HUDEP-2 (cell line): ENCODE results near the gene PPP4C.
"Not testable (repeated sequence)": the region's sequence is repeated elsewhere in the genome, so short reads cannot be mapped to it uniquely, and the experiment has no call there.

ENCODE experiments used
- DNase-seq, 76 experiments: peaks; one replicate each; lab custom pipeline; 2025; ENCODE audit not compliant: unreplicated experiment in 76 of 76; lab: John Stamatoyannopoulos, UW

The PPP4C gene

DNA sequence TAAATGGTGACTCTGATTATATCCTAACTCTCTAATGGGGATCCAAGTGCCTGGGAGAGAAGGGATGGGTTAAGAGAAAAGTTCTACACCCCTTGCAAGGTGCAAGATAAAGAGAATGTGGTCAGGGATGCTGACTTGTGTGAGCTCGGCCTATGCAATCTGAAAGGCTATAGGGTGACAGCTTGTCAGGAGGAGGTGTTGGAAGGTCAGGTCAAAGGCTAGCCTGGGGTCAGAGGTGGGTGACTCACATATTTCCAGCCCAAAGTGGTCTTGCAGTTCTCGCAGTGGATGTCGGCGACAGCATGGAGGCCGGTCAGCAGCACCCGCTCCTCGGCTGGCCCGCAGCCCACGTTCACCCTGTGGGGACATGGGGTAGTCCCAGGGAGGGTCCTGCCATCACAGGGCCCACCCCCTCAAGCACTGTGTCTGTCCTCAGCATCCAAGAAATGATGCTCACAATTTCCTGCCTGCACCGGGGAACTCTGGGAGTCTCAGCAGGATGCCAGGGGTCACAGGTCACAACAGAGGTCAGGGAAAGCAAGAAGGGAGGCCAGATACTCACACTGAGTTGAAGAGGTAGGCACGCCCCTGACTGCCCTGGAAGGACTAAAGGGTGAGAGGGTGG is 18.9 kb downstream of the PPP4C start:
- DNase-seq = no peak

- no peak for DNase-seq
Measured at GRCh38 chr16:30095166-30096078, 19.6 kb downstream of the PPP4C start.

DNA sequence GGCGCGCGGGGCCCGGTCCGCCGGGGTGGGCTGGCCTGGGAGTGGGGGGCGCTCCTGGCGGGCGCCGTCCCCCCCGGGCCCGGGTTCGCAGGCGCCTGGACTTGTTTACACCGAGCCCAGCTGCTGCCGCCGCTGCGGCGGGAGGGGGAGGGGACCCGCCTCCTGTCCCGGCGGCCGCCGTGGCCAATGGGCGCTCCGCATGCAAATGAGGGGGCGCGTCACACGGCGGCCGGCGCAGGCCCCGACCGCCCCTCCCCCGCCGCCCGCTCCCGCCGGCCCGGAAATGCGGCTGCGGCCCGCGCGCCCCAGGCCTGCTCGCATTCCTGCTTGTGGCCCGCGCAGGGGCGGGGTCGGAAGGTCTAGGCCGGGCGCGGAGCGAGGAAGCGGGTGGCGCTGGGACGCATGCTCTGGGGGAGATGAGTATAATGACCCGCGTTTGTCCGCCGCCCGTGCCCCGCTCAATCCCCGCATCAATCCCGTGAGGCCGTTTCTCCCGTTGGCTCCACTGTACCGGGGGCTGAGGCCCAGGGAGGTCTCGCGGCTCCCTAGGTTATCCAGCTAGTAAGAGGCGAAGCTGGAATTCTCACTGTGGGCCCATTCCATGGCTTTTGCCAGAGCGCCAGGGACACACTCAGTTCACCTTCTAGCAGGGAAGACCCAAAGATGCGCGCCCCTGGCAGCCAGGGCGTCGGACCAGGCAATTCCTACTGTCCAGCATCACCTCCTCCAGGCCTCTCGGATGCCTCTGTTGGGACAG is 20.5 kb downstream of the PPP4C start, which contains the start of gene YPEL3:
Gene YPEL3 (minus strand): TSS at position 109 of the 757 bp plus-strand sequence. CDS start 731 bp downstream, outside the sequence.
- peak in 73 of 76 experiments; percentile 23 to 86 (median 76) for DNase-seq

DNA sequence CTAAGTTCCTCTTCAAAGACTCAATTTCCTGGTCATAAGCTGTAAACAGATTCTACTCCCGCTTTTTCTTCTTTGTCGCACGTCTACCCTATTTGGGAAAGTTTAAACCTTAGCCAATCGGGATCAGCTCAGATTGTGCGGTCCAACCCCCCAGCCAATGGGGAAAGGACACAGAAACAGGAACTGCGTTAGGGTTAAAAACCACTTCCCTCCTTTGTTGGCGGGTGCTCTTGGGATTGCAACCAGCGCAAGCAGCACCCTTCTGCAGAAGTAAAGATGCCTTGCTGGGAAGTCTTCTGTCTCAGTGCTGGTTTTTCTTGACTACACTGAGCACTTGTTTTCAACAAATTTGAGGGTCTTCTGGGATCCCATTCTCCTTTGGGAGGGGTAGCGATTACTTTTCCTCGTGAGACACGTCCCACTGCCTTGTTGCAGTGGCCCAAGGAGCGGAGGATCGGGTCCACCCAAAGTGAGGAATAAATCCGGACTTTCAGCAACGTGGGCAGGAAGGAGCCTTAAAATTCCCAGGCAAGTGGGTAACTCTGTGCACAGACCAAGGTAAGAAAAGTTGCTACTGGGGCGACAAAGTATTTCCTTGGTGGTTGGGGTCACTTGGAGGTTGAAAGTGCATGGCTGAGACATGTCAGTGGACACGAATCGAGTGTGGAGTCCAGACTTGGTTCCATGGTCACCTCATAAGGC is 21.2 kb downstream of the PPP4C start:
- no peak for DNase-seq

GRCh38 chr16:30104090-30104489 is 28.3 kb downstream of the PPP4C start:
- no peak for DNase-seq

DNA sequence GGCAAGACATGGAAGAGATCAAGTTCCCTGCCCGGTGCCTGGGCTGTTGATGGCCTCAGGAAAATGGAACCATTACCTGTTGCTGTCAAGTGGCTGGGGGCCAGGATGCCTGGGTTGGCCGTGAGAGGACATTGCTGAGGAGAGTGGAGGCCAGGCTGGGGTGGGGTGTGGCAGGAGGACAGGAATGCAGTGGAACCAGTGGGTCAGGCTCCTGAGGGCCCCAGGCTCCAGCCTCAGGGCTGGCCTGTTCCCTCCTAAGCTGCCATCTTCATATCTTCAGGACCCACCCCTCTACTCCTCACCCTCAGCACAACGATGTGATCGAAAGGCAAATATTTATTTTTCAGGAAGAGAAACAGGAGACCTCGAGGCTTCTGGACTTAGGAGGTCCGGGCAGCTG is 28.7 kb downstream of the PPP4C start:
- no peak for DNase-seq

GRCh38 chr16:30108059-30108850 is 32.5 kb downstream of the PPP4C start:
- DNase-seq = peak in 22 of 76 experiments; percentile 4 to 34 (median 16)

- DNase-seq = no peak
Measured at GRCh38 chr16:30110661-30111060, 34.9 kb downstream of the PPP4C start.

DNA sequence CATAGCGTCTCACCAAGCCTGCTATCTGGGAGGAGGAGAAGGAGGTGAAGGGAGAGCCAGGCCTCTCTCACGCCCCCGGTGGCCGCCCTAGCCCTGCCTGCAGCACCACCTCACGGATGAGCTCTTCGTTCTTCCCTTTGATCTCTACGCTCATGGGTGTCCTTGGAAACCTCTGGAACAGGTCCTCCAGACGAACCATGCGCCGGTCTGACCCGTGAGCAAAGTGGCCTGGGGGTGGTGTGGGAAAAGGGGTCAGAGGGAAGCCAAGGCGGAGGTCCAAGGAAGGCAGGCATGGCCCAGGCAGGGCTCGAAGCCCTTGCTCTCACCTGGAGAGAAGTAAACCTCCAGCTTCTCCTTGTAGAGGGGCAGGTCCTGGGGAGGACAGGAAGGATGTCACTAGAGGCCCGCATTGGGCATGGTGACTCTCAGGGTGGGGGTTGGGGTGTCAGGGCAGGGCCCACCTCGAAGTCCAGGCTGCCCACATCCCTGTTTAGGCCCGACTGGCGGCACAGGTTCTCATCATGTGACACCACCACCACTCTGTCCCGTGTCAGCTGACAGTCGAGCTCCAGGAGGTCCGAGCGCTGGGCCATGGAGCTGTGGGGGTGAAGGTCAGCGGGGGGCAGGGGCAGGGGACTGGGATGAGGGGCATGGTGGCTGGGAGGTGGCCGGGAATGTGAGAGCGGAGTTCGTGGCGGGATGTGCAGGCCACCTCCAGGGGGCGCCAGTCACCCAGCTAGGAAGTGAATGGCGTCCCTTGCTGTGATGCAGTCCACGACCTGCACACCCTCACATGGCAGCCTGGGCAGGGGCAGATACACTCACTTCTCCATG is 36.6 kb downstream of the PPP4C start:
- peak in 43 of 76 experiments; percentile 3 to 65 (median 33) for DNase-seq

DNA sequence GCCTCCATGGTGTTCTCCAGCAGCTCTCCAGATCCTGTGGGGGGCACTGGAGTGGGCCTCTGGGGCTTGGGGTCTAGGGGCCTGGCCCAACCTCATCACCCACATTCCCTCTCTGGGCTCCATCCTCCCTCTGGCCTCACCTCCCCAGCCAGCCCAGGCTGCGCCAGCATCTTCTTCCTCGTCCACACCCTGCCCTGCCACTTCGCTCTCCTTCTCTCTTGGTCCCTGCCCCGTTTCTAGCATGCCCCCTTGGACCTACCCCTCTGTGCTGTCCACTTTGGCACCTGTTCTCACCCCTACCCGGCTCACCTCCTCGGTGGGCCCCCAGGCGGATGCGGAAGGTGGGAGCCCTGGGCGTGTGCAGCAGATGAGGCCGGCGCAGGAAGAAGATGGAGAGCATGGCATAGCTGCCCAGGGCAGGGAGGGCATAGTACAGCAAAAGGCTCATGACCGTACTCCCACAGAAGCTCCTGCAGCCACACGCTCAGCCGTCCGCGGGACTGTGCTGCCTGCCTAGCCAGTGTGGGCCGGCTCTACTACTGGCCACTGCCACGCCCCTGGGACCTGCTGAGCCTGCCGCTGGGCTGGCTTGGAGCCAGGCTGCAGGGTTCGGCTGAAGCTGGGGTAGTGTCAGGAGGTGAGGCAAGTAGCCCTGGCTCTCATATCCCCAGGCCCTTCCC is 37.4 kb downstream of the PPP4C start, which contains the start of gene GDPD3:
Gene GDPD3 (minus strand): TSS at position 507 of the 680 bp plus-strand sequence. CDS start 59 bp downstream, at position 448.
- DNase-seq = peak in 46 of 76 experiments; percentile 2 to 54 (median 27)

DNA sequence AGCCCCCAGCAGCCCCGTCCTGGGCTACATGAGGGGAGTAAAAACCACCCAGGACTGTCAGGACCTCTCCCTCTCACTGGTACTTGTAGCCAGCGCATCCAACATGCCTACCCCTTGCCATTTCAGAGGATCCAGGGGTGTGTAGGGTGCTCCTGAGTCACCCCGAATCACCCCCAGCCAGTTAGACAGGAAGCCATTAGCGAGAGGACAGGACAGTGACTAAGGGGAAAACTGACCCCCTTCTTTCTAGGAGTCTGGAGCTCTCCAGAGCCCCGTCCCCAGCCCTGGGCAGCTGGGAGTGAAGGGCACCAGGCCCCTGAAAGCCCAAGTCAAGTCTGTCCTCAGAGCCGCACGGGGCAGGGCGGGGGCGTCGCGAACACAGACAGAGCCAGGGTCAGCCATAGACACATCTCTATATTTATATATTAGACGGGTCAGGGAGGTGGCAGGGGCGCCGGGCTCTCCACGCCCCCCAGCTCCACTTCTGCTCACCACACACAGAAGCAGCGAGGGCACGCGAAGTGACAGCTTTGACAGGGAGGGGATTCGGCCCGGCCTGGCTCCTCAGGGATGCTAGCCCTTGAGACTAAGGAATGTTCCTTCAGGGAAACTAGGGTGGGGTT is 38.0 kb downstream of the PPP4C start:
- DNase-seq = no peak

GRCh38 chr16:30114411-30114810 is 38.6 kb downstream of the PPP4C start:
- DNase-seq = no peak

- DNase-seq = not testable (repeated sequence)
Measured at GRCh38 chr16:30114833-30115232, 39.0 kb downstream of the PPP4C start.

- no peak for DNase-seq
Measured at GRCh38 chr16:30115238-30115637, 39.4 kb downstream of the PPP4C start.

DNA sequence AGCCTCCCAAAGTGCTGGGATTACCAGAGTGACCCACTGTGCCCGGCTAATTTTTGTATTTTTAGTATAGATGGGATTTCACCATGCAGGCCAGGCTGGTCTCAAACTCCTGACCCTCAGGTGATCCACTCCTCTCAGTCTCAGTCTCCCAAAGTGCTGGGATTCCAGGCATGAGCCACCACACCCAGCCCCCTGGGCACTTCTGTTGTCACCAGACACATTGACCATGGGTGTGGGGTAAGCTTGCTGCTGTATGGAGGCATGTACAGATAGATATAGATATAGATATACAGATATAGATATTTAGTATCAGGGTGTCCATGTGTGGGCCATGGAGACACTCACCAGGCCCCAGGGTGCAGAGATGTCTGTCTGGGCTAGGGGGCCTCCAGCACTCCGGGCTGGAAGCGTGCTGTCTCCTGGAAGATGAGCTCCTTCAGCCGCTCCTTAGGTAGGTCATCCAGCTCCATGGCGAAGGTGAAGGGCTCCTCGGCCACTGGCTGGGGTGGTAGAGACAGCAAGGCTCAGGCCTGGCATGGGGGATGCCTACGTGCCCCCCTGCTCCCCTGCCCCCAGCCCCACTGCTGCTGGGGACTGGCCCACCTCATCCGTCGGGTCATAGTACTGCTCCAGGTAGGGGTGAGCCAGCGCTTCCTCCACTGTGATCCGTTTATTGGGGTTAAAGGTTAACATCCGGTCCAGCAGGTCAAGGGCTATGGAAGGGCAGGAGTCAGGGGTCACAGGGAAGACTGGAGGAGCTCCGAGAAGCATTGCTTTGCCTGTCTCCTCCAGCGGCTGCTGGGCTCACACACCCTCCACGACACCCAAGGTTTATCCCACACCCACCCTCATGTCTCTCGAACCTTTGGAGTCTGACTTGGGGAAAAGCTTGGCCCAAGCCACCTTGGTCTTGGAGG is 40.8 kb downstream of the PPP4C start:
- DNase-seq = no peak

GRCh38 chr16:30117768-30118167 is 42.0 kb downstream of the PPP4C start:
- DNase-seq = no peak

- no peak for DNase-seq
Measured at GRCh38 chr16:30119428-30119827, 43.6 kb downstream of the PPP4C start.
